DND-41 (cell line): ENCODE data around the gene ABCG5.

Source experiments
- ATAC-seq: fragments of 200-7000 bp; cut with Tn5 transposase; 3 replicates; pipeline ENCODE4 v1.9.1; 2021; ENCODE audit warnings: low read depth; ENCODE audit not compliant: insufficient read depth
- DNase-seq: peaks from one replicate; pipeline ENCODE4 v3.0.0-alpha.2; 2020
- H2AFZ ChIP-seq: 2 replicates; pipeline ENCODE4 v1.6.0; 2012; ENCODE audit warnings: low read depth, low read length
- H3K27ac ChIP-seq: 2 replicates; pipeline ENCODE4 v1.5.1; 2012; ENCODE audit warnings: low read length, inconsistent platforms
- H3K27me3 ChIP-seq: fragments of 200-600 bp; sonication (generic); 2 replicates; pipeline ENCODE4 v1.6.0; 2012; ENCODE audit warnings: low read length, mild to moderate bottlenecking, inconsistent platforms; ENCODE audit not compliant: insufficient read depth, poor library complexity
- H3K36me3 ChIP-seq: 2 replicates; pipeline ENCODE4 v1.5.1; 2012; ENCODE audit warnings: low read length, inconsistent platforms; ENCODE audit not compliant: insufficient read depth
- H3K4me1 ChIP-seq: 2 replicates; pipeline ENCODE4 v1.5.1; 2012; ENCODE audit warnings: mild to moderate bottlenecking, low read length; ENCODE audit not compliant: insufficient read depth
- H3K4me2 ChIP-seq: 2 replicates; pipeline ENCODE4 v1.6.0; 2012; ENCODE audit warnings: mild to moderate bottlenecking, moderate library complexity, low read length, inconsistent platforms; ENCODE audit not compliant: insufficient read depth
- H3K4me3 ChIP-seq, 2 experiments: fragments of 200-600 bp in 1 of 2; shearing (Covaris generic) in 1 of 2; 2 replicates each; pipeline ENCODE4 v1.5.1; 2012 to 2016; ENCODE audit warnings: inconsistent platforms in 2 of 2, low read length in 2 of 2, mild to moderate bottlenecking in 2 of 2, low read depth in 1 of 2, moderate library complexity in 1 of 2
- H3K79me2 ChIP-seq: 2 replicates; pipeline ENCODE4 v1.6.0; 2012; ENCODE audit warnings: low read length, inconsistent platforms; ENCODE audit not compliant: insufficient read depth
- H3K9ac ChIP-seq: 2 replicates; pipeline ENCODE4 v1.6.0; 2012; ENCODE audit warnings: low read depth, mild to moderate bottlenecking, inconsistent platforms, low read length, moderate library complexity
- H3K9me3 ChIP-seq: 2 replicates; pipeline ENCODE4 v1.5.1; 2012; ENCODE audit warnings: low read length, moderate library complexity, mild to moderate bottlenecking, inconsistent platforms; ENCODE audit not compliant: insufficient read depth, severe bottlenecking
- H4K20me1 ChIP-seq: 2 replicates; pipeline ENCODE4 v1.6.0; 2012; ENCODE audit warnings: low read length; ENCODE audit not compliant: insufficient read depth
- EZH2 ChIP-seq: IDR thresholded peaks from 3 replicates; pipeline ENCODE4 v1.6.1; 2012; ENCODE audit warnings: borderline replicate concordance, low read depth, mild to moderate bottlenecking, moderate library complexity, low read length, inconsistent platforms; ENCODE audit not compliant: severe bottlenecking
- TF ChIP-seq, protein P1 (sequence below): IDR thresholded peaks from 2 replicates; pipeline ENCODE4 v1.5.1; 2012; ENCODE audit warnings: borderline replicate concordance, low read length, moderate library complexity, mild to moderate bottlenecking; ENCODE audit not compliant: poor library complexity, severe bottlenecking; ENCODE audit errors: extremely low read depth

Gene ABCG5

DNA sequence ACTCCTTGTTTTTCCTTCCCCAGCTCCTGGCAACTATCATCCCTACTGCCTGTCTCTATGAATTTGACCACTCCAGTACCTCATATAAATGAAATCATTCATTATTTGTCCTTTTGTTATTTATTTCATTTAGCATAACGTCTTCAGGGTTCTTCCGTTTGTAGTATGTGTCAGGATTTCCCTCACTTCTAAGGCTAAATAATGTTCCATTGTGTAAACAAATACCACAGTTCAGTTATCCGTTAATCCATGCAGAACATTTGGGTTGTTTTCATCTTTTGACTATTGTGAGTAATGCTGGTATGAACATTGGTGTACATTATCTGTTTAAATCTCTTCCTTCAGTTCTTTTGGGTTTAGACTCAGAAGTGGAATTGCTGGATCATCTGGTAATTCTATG is 46.0 kb downstream of the ABCG5 start:
- Histone ChIP-seq H3K4me1 (no peaks in the 10 kb centered on the region), H2AFZ (no peak overlapping the region), H3K27ac (no peak overlapping the region), H3K9me3 (no peaks in the 10 kb centered on the region), H3K4me2 (no peak overlapping the region), H3K36me3 (no peaks in the 10 kb centered on the region), H3K4me3 (no peak overlapping the region), H3K79me2 (no peaks in the 10 kb centered on the region), H3K9ac (no peak overlapping the region), H4K20me1 (no peaks in the 10 kb centered on the region), H3K27me3 (no peaks in the 10 kb centered on the region)
- no peak for ATAC-seq
- DNase-seq: no peak
- TF ChIP-seq, protein P1, sequence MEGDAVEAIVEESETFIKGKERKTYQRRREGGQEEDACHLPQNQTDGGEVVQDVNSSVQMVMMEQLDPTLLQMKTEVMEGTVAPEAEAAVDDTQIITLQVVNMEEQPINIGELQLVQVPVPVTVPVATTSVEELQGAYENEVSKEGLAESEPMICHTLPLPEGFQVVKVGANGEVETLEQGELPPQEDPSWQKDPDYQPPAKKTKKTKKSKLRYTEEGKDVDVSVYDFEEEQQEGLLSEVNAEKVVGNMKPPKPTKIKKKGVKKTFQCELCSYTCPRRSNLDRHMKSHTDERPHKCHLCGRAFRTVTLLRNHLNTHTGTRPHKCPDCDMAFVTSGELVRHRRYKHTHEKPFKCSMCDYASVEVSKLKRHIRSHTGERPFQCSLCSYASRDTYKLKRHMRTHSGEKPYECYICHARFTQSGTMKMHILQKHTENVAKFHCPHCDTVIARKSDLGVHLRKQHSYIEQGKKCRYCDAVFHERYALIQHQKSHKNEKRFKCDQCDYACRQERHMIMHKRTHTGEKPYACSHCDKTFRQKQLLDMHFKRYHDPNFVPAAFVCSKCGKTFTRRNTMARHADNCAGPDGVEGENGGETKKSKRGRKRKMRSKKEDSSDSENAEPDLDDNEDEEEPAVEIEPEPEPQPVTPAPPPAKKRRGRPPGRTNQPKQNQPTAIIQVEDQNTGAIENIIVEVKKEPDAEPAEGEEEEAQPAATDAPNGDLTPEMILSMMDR: no peak
- TF ChIP-seq EZH2: no peak

DNA sequence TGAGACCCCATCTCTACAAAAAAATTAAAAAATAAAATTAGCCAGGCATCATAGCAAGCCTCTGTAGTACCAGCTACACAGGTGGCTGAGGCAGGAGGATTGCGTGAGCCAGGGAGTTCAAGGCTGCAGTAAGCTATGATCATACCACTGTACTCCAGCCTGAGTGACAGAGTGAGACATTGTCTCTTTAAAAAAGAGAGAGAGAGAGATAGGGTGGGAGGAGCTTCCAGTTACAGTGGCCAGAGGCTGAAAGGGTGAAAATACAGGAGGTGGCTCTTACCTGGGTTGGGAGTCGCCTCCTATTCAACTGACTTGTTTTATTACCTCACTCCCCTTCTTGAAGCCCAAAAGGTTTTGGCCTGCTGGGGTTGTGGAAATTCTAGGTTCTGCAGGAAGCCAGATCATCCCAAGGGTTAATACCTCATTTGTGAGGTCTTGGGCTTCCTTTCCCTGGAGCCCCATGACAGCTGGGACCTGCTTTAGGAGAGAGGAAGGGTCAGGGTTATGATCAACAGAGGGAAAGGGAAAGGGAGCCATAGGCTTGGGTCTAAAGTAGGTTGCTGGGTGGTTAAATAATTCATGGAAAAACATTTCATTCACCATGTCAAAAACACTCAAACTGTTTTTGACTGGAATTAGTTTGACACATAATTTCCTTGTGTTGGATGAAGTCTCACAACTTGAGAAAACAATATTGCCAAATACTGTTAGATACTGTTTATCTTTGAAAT is 47.4 kb downstream of the ABCG5 start:
- Histone ChIP-seq H3K79me2 (no peaks in the 10 kb centered on the region), H3K27me3 (no peaks in the 10 kb centered on the region), H3K4me2 (no peak overlapping the region), H3K36me3 (no peaks in the 10 kb centered on the region), H3K9ac (no peak overlapping the region), H3K4me1 (no peaks in the 10 kb centered on the region), H2AFZ (no peak overlapping the region), H4K20me1 (no peaks in the 10 kb centered on the region), H3K4me3 (no peak overlapping the region), H3K27ac (no peak overlapping the region), H3K9me3 (no peaks in the 10 kb centered on the region)
- ATAC-seq (no peak), DNase-seq (no peak)
- TF ChIP-seq, protein P1: no peak
- TF ChIP-seq EZH2: no peak

DNA sequence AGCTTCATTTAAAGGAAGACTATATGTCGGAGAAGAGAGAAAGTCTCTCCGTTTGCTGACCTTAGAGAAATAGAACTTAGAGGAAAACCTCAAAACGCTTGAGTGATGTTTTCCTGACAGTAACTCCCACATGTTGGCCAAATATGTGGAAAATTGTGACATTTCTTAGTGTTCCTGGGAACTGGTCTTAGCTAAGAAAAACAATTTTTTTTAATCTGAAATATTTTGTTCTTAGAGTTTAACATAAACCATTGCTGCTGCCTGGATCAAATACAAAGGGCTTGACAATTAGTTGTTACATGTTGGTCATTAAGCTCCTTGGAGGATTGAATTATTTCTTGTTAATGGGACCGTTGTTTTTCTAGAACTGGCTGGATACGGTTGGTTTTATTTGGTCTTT is 48.5 kb downstream of the ABCG5 start:
- Histone ChIP-seq H3K36me3 (no peaks in the 10 kb centered on the region), H3K27me3 (no peaks in the 10 kb centered on the region), H2AFZ (no peak overlapping the region), H3K9me3 (no peaks in the 10 kb centered on the region), H3K4me1 (no peaks in the 10 kb centered on the region), H3K4me2 (no peak overlapping the region), H4K20me1 (no peaks in the 10 kb centered on the region), H3K4me3 (no peak overlapping the region), H3K9ac (no peak overlapping the region), H3K79me2 (no peaks in the 10 kb centered on the region), H3K27ac (no peak overlapping the region)
- ATAC-seq (no peak), DNase-seq (no peak)
- TF ChIP-seq, protein P1: no peak
- no peak for TF ChIP-seq EZH2

DNA sequence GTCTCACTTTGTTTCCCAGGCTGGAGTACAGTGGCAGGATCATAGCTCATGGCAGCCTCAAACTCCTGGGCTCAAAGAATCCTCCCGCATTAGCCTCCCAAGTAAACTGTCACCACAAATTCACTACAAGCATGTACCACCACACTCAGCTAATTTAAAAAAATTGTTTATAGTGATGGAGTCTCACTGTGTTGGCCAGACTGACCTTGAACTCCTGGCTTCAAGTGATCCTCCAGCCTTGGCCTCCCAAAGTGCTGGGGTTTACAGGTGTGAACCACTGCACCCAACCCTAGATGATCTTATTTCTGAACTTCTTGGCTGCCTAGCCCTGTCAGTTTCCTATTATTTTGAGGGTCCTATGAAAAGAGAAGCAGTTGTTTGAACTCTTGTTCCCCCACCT is 50.0 kb downstream of the ABCG5 start:
- Histone ChIP-seq H3K4me1 (no peaks in the 10 kb centered on the region), H3K79me2 (no peaks in the 10 kb centered on the region), H3K27me3 (no peaks in the 10 kb centered on the region), H2AFZ (no peak overlapping the region), H3K27ac (no peak overlapping the region), H3K9me3 (no peaks in the 10 kb centered on the region), H3K4me2 (no peak overlapping the region), H3K4me3 (no peak overlapping the region), H4K20me1 (no peaks in the 10 kb centered on the region), H3K9ac (no peak overlapping the region), H3K36me3 (no peaks in the 10 kb centered on the region)
- TF ChIP-seq, protein P1: no peak
- no peak for TF ChIP-seq EZH2
- DNase-seq (no peak), ATAC-seq (no peak)
